ENCODE data around the gene CDK5R2. TPM values are rescaled to one million over a fixed set of nuclear protein-coding genes. Genes with fewer than 3 reads are reported as not detected.
A peak's percentile ranks its signal among the peaks of the same experiment; 100 is the strongest.

CDK5R2 gene
- polyA plus RNA-seq, 3 donors from 2014 or later, result not detected

- DNase-seq, result no peak
- Mint-ChIP-seq H3K36me3 (no peaks in the 10 kb centered on the region), H3K9me3 (peaks cover 0 to 3% (median 0%) of the 10 kb centered on the region in 6 donors), H3K27me3 (ENCODE audit: low read depth in 3 of 3) (peaks cover 11 to 20% (median 20%) of the 10 kb centered on the region in 3 donors), H3K4me1 (peaks cover 7% of the 10 kb centered on the region in 2 donors), H3K4me3 (no peak overlapping the region), H3K27ac (no peak overlapping the region)
Measured at GRCh38 chr2:218997731-218998130, 38.3 kb downstream of the CDK5R2 start.

- no peak for DNase-seq
- H3K9me3 Mint-ChIP-seq, result peaks cover 0 to 3% (median 0%) of the 10 kb centered on the region in 6 donors
- peaks cover 11 to 24% (median 20%) of the 10 kb centered on the region in 3 donors for H3K27me3 Mint-ChIP-seq (ENCODE audit: low read depth in 3 of 3)
- no peak overlapping the region for H3K4me3 Mint-ChIP-seq
- H3K4me1 Mint-ChIP-seq, result peaks cover 7 to 13% of the 10 kb centered on the region in 2 donors
- H3K27ac Mint-ChIP-seq, result no peak overlapping the region
- H3K36me3 Mint-ChIP-seq, result no peaks in the 10 kb centered on the region
Measured at GRCh38 chr2:218998414-218999002, 39.0 kb downstream of the CDK5R2 start.

GRCh38 chr2:218999021-218999880 is 39.8 kb downstream of the CDK5R2 start:
- DNase-seq, result no peak
- H3K27ac Mint-ChIP-seq, result no peak overlapping the region
- H3K27me3 Mint-ChIP-seq (ENCODE audit: low read depth in 3 of 3), result peaks cover 11 to 30% (median 23%) of the 10 kb centered on the region in 3 donors
- no peak overlapping the region for H3K4me3 Mint-ChIP-seq
- no peaks in the 10 kb centered on the region for H3K36me3 Mint-ChIP-seq
- H3K4me1 Mint-ChIP-seq, result peaks cover 7 to 17% of the 10 kb centered on the region in 2 donors
- H3K9me3 Mint-ChIP-seq, result peaks cover 0 to 3% (median 0%) of the 10 kb centered on the region in 6 donors

DNA sequence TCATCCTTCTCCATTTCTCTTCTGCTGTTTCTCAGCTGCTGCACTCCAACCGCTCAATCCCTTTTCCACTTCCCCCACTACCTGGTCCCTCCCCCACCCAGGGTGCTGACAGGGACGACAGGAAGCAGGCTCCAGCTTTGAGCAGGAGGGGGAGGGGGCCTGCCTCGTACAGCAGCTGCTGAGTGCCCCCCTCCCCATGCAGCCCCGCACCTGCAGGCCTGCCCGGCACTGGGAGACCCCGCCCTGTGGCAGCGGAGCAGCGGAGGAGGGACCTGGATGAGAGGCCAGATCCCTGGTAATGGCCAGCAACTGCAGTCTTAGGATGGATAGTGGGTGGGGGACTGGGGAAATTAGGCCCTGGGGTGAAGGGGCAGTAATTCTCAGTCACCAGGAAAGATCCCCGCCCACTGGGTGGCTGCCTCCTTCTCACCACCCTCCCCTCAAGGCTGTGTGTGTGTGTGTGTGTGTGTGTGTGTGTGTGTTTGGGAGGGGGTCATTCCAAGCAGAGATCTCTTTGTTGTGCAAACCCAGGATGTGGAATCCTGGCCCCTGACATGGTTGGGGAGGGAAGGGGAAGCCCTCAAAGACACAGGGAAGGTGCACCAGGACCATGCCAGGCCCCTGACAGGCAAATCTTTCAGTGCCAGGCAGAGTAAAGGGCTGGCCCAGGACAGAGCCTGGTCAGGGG is 40.6 kb downstream of the CDK5R2 start:
- Mint-ChIP-seq H3K4me1 (peaks cover 7 to 17% of the 10 kb centered on the region in 2 donors), H3K27ac (no peak overlapping the region), H3K9me3 (no peaks in the 10 kb centered on the region), H3K4me3 (no peak overlapping the region), H3K36me3 (no peaks in the 10 kb centered on the region), H3K27me3 (ENCODE audit: low read depth in 3 of 3) (peaks cover 15 to 33% (median 26%) of the 10 kb centered on the region in 3 donors)
- no peak for DNase-seq

- no peaks in the 10 kb centered on the region for H3K36me3 Mint-ChIP-seq
- no peaks in the 10 kb centered on the region for H3K9me3 Mint-ChIP-seq
- H3K4me1 Mint-ChIP-seq, result peaks cover 4 to 14% of the 10 kb centered on the region in 2 donors
- H3K4me3 Mint-ChIP-seq, result no peak overlapping the region
- DNase-seq, result no peak
- no peak overlapping the region for H3K27ac Mint-ChIP-seq
- H3K27me3 Mint-ChIP-seq (ENCODE audit: low read depth in 3 of 3), result peaks cover 17 to 33% (median 23%) of the 10 kb centered on the region in 3 donors
Measured at GRCh38 chr2:219000569-219000960, 41.1 kb downstream of the CDK5R2 start.

- Mint-ChIP-seq H3K27me3 (ENCODE audit: low read depth in 3 of 3) (peaks cover 17 to 32% (median 23%) of the 10 kb centered on the region in 3 donors), H3K36me3 (no peaks in the 10 kb centered on the region), H3K9me3 (no peaks in the 10 kb centered on the region), H3K4me1 (peaks cover 0 to 12% of the 10 kb centered on the region in 2 donors), H3K27ac (no peak overlapping the region), H3K4me3 (peak overlapping the region in 1 of 5 donors; percentile 10)
- no peak for DNase-seq
Measured at GRCh38 chr2:219001100-219001576, 41.7 kb downstream of the CDK5R2 start.

DNA sequence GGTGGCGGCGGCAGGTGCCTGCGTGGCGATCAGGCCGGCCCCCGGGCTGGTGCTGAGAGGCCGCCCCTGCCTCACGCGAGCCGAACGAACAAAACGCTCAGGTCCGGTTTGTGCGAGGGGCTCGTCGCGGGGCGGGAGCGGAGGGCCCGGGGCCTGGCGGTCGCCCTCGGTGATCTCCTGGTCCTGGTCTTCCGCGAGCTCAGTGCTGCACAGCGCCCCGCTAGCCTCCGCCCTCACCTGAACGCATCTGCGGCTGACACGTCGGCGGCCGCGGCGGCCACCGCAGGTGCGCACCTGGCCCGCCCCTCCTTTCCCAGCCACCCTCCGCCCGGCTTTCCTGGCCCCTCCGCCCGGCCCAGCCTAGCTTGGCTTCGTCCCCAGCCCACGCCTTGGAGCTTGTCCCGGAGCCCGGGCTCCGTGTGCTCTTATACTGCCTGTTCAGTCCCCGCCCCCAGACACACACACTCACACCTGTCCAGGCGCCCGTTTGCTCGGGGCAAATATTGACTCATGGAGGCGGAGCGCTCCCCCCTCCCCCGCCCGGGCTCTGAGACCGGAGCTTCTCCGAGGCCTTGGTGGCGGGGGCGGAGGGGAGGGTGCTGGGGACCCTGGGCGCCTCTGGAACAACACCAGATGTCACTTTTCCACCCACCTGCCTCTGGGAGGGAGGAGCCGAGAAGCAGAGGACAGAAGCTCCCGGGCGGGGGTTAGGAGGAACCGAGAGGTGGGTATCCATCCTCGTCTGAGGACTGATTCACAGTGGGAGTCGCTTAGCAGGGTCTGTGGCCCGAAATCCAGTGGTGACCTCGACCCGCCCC is 42.3 kb downstream of the CDK5R2 start:
- no peaks in the 10 kb centered on the region for H3K9me3 Mint-ChIP-seq
- H3K27me3 Mint-ChIP-seq (ENCODE audit: low read depth in 3 of 3), result peaks cover 17 to 35% (median 21%) of the 10 kb centered on the region in 3 donors
- DNase-seq, result no peak
- H3K27ac Mint-ChIP-seq, result no peak overlapping the region
- peaks cover 0 to 11% of the 10 kb centered on the region in 2 donors for H3K4me1 Mint-ChIP-seq
- H3K4me3 Mint-ChIP-seq, result no peak overlapping the region
- H3K36me3 Mint-ChIP-seq, result no peaks in the 10 kb centered on the region

DNA sequence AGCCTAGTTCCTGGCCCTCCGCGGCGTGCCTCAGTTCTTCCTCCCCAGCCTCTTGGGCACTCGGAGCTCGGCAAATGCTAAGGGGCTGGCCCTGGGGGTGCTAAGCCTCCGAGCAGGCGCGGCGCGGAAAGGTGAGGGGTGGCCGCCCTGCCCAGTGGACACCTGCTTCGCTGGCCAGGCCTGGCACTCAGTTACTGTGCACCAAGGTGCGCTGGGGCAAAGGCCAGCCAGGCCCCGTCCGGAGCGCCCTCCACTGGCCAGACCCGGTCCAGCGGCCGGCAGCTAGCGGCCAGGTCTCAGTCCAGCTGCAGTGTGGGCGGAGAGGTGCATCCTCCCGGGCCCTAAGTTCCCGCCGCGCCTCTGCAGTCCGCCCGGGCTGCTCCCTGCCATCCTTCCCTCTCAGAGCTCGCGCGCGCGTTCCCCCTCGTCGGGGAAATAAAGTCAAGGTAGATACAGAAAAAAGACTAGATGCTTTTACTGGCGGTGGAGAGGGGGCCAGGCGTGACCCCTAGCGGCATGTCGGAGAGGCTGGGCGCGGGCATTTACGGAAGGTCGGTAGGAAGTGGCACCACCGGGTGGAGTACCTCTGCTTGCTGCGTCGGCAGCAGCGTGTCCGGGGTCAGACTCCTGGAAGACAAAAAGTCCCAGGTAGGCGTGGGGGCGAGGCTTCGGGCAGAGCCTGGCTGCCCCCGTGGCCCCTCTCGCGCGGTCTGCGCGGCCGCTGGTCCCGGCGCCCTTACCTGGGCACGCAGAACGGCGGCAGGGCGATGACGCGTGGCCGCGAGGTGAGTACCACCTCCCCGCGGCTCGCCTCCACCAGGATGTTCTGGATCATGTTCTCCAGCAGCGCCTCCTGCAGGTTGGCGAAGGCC is 43.2 kb downstream of the CDK5R2 start:
- Mint-ChIP-seq H3K27me3 (ENCODE audit: low read depth in 3 of 3) (peaks cover 16 to 32% (median 19%) of the 10 kb centered on the region in 3 donors), H3K4me1 (peaks cover 0 to 11% of the 10 kb centered on the region in 2 donors), H3K36me3 (no peaks in the 10 kb centered on the region), H3K9me3 (no peaks in the 10 kb centered on the region), H3K4me3 (peak overlapping the region; percentile 51 to 69 (median 60)), H3K27ac (no peak overlapping the region)
- no peak for DNase-seq

GRCh38 chr2:219003267-219003634 is 43.8 kb downstream of the CDK5R2 start:
- Mint-ChIP-seq H3K36me3 (no peaks in the 10 kb centered on the region), H3K4me1 (peaks cover 0 to 11% of the 10 kb centered on the region in 2 donors), H3K4me3 (peak overlapping the region in 4 of 5 donors; percentile 2 to 47 (median 14)), H3K9me3 (no peaks in the 10 kb centered on the region), H3K27ac (no peak overlapping the region), H3K27me3 (ENCODE audit: low read depth in 3 of 3) (peaks cover 15 to 32% (median 18%) of the 10 kb centered on the region in 3 donors)
- DNase-seq, result no peak

- peaks cover 15 to 32% (median 17%) of the 10 kb centered on the region in 3 donors for H3K27me3 Mint-ChIP-seq (ENCODE audit: low read depth in 3 of 3)
- no peaks in the 10 kb centered on the region for H3K9me3 Mint-ChIP-seq
- peak overlapping the region in 2 of 5 donors; percentile 46 to 47 for H3K4me3 Mint-ChIP-seq
- no peak for DNase-seq
- peaks cover 0 to 11% of the 10 kb centered on the region in 2 donors for H3K4me1 Mint-ChIP-seq
- H3K27ac Mint-ChIP-seq, result no peak overlapping the region
- H3K36me3 Mint-ChIP-seq, result no peaks in the 10 kb centered on the region
Measured at GRCh38 chr2:219003979-219004378, 44.5 kb downstream of the CDK5R2 start.

DNA sequence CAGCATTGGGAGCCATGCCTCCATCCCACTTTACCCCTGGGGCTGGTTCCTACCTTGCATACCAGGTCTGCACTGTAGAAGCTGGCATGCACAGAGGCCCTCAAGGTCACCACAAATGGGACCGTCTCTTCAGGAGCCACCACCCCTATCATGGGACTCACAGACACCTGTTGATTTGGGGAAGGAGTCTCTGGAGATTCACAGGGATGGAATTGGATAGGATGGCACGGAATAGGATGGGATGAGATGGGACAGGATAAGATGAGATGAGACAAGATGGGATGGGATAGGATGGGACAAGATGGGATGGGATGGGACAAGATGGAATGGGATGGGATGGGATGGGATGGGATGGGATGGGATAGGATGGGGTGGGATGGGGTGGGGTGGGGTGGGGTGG is 49.8 kb downstream of the CDK5R2 start:
- Mint-ChIP-seq H3K9me3 (no peaks in the 10 kb centered on the region), H3K27me3 (ENCODE audit: low read depth in 3 of 3) (peaks cover 5 to 11% (median 10%) of the 10 kb centered on the region in 3 donors), H3K36me3 (no peaks in the 10 kb centered on the region), H3K4me3 (no peak overlapping the region), H3K27ac (no peak overlapping the region), H3K4me1 (no peaks in the 10 kb centered on the region)
- no peak for DNase-seq

DNA sequence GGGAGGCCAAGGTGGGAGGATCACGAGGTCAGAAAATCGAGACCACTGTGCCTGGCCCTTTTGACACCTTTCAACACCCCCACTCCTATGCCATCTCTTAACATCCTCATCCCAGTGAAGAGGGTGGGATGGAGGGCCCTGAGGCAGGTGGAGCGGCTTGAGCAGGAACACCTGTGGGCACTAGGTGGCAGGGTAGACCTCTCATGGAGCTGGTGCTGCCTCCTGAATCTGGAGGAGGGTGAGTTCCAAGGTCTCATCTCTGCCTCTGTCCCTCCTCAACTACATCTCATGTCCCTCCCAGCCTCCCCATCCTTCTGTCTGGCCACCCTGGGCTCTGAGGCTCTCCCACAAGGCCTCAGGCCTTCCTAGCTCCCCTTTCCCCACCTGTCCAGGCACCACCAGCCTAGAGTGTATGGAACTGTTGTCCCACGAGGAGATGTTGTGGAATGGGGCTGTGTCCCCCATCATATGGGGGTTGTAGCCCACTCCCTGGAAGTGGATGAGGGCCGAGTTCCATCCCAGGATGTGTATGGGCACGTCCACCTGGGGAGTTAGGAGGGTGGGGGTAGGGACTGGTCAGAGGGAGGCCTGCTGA is 50.8 kb downstream of the CDK5R2 start:
- peaks cover 4 to 9% (median 7%) of the 10 kb centered on the region in 3 donors for H3K27me3 Mint-ChIP-seq (ENCODE audit: low read depth in 3 of 3)
- no peaks in the 10 kb centered on the region for H3K4me1 Mint-ChIP-seq
- H3K27ac Mint-ChIP-seq, result no peak overlapping the region
- H3K9me3 Mint-ChIP-seq, result no peaks in the 10 kb centered on the region
- DNase-seq, result no peak
- H3K36me3 Mint-ChIP-seq, result no peaks in the 10 kb centered on the region
- no peak overlapping the region for H3K4me3 Mint-ChIP-seq
